ES-I3 (cell line): ENCODE measurements around the gene ATP11C.

ENCODE experiments used
- H3K36me3 ChIP-seq: 2 replicates; pipeline ENCODE4 v1.6.1; 2013; ENCODE audit warnings: mild to moderate bottlenecking, low read length, control low read depth, moderate library complexity; ENCODE audit not compliant: insufficient read depth
- H3K4me1 ChIP-seq: 2 replicates; pipeline ENCODE4 v1.6.1; 2013; ENCODE audit warnings: mild to moderate bottlenecking, control low read depth, low read length; ENCODE audit not compliant: insufficient read depth
- H3K9ac ChIP-seq: 2 replicates; pipeline ENCODE4 v1.6.1; 2013; ENCODE audit warnings: low read depth, mild to moderate bottlenecking, low read length, moderate library complexity
- H3K9me3 ChIP-seq: 2 replicates; pipeline ENCODE4 v1.6.1; 2013; ENCODE audit warnings: mild to moderate bottlenecking, low read length, moderate library complexity; ENCODE audit not compliant: control insufficient read depth, insufficient read depth

The ATP11C gene

DNA sequence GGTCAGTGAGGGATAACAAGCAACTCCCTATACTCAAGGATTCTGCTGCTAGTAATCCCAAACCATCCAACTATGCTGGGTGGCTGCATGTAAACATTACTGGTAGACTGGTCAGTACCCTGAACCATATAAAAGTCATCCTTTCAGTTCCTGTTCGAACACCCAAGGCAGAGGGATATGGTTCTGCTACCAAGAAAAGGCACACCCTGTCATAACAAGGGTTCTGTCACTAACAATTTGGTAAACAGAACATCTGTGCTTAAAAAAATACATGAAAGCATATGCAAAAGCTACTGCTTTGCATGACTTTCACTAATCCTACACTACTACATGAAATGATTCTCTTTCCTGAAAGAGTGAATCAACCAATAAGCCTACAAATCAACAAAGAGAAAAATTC is 148.0 kb downstream of the ATP11C start:
- H3K9me3 ChIP-seq: no peaks in the 10 kb centered on the region
- H3K9ac ChIP-seq: no peak overlapping the region
- peaks cover 6% of the 10 kb centered on the region for H3K36me3 ChIP-seq
- no peaks in the 10 kb centered on the region for H3K4me1 ChIP-seq

DNA sequence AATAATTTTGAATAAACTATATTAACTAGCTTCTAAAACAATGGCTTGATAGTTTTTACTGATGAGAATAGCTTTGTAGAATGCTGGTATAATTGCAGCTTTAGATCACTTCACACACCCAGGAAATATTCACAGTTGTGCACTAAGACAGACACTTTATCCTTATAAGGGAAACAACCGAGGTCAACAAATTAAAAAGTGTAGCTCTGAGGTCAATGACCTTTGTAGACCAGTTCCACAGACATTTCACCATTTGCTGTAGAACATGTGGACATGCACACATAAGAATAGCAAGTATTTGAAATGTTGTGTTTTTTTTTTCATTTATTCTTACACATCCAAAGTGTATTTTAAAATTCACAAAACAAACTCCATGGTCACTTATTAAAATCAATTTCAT is 148.9 kb downstream of the ATP11C start:
- Histone ChIP-seq H3K9me3 (no peaks in the 10 kb centered on the region), H3K36me3 (peaks cover 6% of the 10 kb centered on the region), H3K4me1 (no peaks in the 10 kb centered on the region), H3K9ac (no peak overlapping the region)

DNA sequence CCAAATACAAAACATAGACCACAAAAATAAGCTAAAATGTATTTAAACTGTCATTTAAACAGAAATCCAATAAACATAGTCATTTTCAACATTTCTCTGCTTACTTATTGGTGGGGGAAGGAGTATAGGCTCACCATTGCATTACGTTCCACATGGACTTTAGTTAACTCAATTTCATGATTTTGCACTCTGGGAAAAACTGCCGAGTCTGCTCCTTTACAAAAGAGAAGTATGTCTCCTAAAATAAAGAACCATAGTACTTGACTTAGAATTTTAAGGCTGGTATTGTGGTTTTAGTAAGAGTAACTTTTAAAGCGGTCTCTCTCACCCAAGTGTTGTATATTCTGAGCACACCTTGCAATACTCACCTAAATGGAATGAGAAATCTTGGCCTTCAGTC is 149.8 kb downstream of the ATP11C start:
- H3K36me3 ChIP-seq: peaks cover 6% of the 10 kb centered on the region
- no peaks in the 10 kb centered on the region for H3K9me3 ChIP-seq
- H3K9ac ChIP-seq: no peak overlapping the region
- H3K4me1 ChIP-seq: no peaks in the 10 kb centered on the region

DNA sequence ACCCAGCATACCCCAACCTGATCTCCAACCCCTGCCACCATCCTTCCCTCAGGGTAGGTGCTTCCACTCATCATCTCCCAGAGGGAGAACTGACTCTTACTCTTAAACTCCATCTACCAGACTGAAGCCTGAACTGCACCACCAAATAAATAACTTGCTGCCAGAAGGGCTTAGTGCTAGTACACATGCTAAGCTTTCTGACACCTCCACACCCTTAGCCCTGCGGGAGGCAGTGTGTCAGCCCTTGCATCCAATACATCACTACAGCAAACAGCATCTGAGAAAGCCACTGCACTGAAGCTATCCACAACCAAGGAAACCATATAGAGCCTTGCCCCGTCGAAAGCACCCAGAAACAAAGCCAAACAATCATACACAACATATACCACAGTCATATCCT is 156.3 kb downstream of the ATP11C start:
- H3K9me3 ChIP-seq: no peaks in the 10 kb centered on the region; the same call in 1 of the 2 replicates
- peaks cover 6% of the 10 kb centered on the region; the same call in 1 of the 2 replicates for H3K36me3 ChIP-seq
- H3K4me1 ChIP-seq: no peaks in the 10 kb centered on the region
- no peak overlapping the region for H3K9ac ChIP-seq

DNA sequence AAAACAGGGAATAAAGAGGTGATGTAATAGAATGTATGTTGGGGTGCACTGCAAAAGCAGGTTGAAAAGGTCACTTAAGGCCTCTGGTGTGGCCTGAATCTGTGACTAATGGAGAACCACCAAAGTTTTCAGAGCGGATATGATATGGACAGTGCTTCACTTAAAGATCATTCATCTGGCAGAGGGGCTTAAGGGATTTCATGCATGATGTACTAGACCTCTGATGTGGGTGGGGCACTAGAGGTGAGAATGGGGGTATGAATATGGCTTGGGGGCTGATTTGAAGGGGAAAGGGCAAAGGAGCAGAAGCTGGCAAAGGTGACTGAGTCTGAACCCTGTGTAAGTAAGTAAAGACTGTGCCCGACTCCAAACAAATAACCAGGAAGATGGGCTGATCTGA is 162.5 kb downstream of the ATP11C start:
- H3K9me3 ChIP-seq: no peaks in the 10 kb centered on the region; the same call in 1 of the 2 replicates
- no peaks in the 10 kb centered on the region for H3K4me1 ChIP-seq
- no peak overlapping the region for H3K9ac ChIP-seq
- H3K36me3 ChIP-seq: peaks cover 9% of the 10 kb centered on the region; the same call in 1 of the 2 replicates

DNA sequence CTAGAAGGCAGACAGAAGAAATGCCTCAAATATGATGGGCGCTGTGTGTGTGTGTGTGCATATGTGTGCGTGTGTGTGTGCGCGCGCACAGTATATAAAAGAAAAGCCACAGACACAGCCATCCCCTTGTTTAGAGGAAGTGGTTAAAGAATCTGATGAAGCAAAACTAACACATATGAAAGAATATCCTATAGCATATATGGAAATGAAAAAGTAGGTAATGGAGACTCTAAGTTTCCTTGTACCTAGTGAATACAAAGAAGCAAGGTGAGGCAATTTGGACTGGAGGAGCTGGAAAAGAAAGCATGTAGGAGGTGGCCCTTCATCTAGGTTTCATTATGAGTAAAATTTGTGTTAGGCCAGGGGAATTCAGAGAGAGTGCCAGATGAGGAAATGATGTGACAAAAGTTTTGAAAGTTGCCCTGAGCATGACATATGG is 166.3 kb downstream of the ATP11C start:
- Histone ChIP-seq H3K9me3 (no peaks in the 10 kb centered on the region), H3K36me3 (peaks cover 3% of the 10 kb centered on the region; the same call in 1 of the 2 replicates), H3K4me1 (no peaks in the 10 kb centered on the region), H3K9ac (no peak overlapping the region)

DNA sequence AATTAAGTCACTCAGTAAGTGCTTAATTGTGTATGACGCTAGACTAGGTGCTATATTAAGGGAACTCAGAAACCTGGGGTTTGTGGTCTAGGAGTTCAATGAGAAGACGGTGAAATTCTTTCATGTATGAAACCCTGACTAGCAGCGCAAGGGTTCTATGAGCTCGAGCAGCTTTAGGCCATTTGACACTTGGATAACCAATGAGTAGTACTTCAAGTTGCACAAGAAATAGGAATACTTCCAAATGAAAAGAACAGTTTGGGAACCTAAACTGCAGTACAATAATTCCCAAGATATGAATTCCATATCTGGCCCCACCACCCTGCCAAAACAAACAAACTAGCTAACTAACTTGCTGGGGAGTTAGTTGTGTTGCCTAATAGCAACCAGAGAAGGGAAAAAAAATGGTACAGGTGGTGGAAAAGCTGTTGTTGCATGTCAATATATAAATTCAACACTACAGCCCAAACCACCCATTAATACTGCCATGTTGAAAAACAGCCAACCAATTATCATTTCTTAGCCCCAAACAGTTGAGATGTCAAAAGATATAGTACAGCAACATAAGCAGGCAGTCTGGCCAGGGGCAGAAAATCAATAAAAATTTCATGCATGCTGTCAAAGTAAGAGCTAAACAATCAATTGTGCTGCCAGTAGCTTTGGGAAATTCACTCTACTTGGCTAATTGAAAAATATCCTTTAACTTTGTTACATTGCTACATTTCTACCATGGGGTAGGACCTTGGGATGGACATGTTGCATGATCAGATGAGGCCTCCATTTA is 170.3 kb downstream of the ATP11C start:
- H3K9me3 ChIP-seq: no peaks in the 10 kb centered on the region
- no peaks in the 10 kb centered on the region for H3K36me3 ChIP-seq
- H3K4me1 ChIP-seq: 0 out of 2 replicates have a peak, but pooled peaks cover 7% of the 10 kb centered on the region
- no peak overlapping the region for H3K9ac ChIP-seq

DNA sequence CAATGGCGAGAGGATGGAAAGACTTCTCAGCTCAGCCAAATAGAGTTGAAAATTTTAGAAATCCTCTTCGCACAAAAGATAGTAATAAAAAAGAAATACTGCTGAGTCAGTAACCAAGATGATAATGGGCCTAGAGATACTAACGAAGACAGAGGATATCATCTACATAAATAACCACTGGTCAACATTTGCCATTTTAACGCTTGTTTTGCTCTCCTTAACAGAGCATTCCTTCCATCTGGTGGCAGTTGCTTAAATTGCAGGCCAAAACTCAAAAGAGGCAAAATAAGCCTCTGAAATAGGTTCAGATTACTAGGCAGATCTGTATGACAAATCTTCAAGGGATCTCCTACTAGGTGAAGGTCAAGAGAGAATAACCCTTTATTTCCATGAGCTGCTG is 173.2 kb downstream of the ATP11C start:
- Histone ChIP-seq H3K9ac (no peak overlapping the region), H3K4me1 (0 out of 2 replicates have a peak, but pooled peaks cover 7% of the 10 kb centered on the region), H3K36me3 (no peaks in the 10 kb centered on the region), H3K9me3 (no peaks in the 10 kb centered on the region)

DNA sequence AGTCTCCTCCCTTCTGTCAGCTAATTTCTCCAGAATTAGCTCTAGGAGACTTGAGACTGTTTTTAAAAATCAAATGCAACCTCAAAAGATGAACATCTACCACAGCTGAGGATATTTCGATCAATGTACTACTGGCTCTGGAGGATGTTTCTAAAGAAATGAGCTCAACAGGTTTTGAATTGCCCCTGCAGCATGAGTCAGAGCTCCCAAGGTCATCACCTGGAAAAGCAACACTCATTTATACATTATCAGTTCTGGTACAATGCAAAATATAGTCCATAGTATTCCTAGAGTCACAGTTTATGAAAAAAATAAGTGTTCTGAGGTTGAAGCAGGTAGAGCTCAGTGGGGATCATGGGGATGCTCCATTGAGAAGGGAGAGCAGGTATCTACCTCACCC is 174.0 kb downstream of the ATP11C start:
- H3K9me3 ChIP-seq: peaks cover 4% of the 10 kb centered on the region; the same call in 1 of the 2 replicates
- H3K4me1 ChIP-seq: 0 out of 2 replicates have a peak, but pooled peaks cover 7% of the 10 kb centered on the region
- no peak overlapping the region for H3K9ac ChIP-seq
- H3K36me3 ChIP-seq: no peaks in the 10 kb centered on the region

DNA sequence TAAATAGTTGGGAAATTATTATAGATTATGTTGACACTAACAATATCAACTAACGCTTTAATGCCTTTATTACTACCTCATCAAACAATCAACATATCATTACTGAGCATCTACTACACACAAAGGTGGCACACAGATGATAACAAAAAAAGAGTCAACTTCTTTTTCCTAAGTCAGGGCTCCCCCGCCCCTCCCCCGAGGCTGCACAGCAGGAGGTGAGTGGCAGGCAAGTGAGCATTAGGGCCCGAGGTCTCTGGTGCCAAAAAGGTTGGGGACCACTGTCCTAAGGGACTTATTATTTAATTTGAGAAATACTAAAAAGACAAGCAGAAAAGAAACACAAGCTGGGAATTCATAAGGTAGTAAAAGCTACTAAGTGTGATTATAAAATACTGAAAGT is 174.6 kb downstream of the ATP11C start:
- Histone ChIP-seq H3K36me3 (no peaks in the 10 kb centered on the region), H3K9ac (no peak overlapping the region), H3K4me1 (0 out of 2 replicates have a peak, but pooled peaks cover 7% of the 10 kb centered on the region), H3K9me3 (peaks cover 4% of the 10 kb centered on the region; the same call in 1 of the 2 replicates)

DNA sequence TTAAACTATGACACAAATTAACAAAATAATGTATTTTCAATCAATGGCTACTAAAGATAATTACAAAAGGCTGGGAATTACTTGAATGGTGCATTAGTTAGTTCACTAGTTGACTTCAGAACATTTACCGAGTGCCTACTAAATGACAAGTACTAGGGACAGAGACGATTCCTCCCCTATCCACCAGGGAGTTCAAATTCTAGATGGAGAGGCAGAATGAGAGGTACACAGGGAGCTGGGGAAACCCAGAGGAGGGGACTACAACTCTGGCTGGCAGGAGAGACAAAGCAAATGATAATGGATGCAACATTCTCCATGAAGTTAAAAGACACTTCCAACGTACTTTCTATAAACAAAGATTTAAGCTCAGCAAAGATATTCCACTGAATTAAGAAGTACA is 181.8 kb downstream of the ATP11C start:
- Histone ChIP-seq H3K4me1 (no peaks in the 10 kb centered on the region), H3K36me3 (no peaks in the 10 kb centered on the region), H3K9me3 (peaks cover 4% of the 10 kb centered on the region; the same call in 1 of the 2 replicates), H3K9ac (no peak overlapping the region)

DNA sequence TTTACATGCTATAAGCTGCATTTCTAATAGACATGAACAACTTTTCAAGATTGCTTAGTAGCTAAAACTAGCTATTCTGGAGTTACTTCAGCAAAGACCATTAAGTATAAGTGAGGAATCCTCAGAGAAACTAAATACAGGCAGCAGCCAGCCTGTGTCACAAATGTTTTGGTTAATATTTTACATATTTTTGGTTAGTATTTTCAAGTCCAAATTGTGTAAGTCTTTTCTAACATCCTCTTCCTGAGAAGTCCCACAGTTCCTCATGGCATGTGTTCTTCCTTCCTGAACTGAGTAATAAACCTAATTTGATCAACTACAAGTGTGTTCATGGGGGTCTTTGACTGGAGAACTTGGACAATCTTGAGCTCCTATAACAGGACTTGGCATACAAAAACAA is 182.5 kb downstream of the ATP11C start:
- H3K9ac ChIP-seq: no peak overlapping the region

DNA sequence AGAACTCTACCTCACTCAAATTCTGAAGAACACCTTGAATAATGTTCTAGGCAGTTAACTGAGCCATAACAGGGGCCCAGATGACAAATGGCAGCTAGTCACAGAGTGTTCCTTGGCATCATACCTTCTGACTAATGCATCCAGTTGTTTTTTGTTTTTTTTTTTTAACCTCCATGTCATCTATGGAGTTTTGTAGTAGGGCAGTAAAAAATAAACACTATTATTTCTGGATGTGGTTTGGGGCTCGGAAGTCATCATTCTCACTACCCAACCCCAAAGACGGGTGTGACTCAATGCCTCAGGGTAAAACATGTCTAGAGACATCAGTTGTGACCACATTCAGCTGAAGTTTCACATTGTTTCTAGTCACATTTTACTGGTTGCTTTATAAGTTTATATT is 193.7 kb downstream of the ATP11C start:
- Histone ChIP-seq H3K9ac (no peak overlapping the region), H3K9me3 (no peaks in the 10 kb centered on the region)

More for the DNA sequence above, 182.5 kb downstream of the ATP11C start:
- Histone ChIP-seq H3K9me3 (peaks cover 4% of the 10 kb centered on the region; the same call in 1 of the 2 replicates), H3K4me1 (no peaks in the 10 kb centered on the region), H3K36me3 (no peaks in the 10 kb centered on the region)

DNA sequence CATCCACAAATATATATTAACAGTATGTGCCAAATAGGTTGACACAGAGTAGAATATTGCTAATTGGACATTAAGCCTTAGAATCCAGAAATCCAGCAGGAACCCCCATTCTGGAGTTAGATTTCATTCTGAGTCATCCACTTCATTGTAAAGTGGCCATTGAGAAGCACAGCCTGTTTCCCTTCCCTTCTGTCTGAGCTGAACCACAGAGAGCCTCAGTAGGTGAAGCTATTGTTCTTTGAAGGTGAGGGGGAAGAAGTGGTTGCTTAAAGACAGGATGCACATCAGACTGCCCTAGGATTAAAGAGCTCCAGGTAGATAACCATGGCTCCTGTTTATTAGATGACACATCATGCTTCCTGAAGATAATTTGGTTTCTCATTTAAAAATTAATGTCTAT is 194.3 kb downstream of the ATP11C start:
- no peaks in the 10 kb centered on the region for H3K9me3 ChIP-seq
- H3K4me1 ChIP-seq: peaks cover 6% of the 10 kb centered on the region
- no peaks in the 10 kb centered on the region; the same call in 1 of the 2 replicates for H3K36me3 ChIP-seq
- H3K9ac ChIP-seq: no peak overlapping the region

More for the DNA sequence above, 193.7 kb downstream of the ATP11C start:
- Histone ChIP-seq H3K36me3 (peaks cover under 1% of the 10 kb centered on the region), H3K4me1 (peaks cover 6% of the 10 kb centered on the region)

DNA sequence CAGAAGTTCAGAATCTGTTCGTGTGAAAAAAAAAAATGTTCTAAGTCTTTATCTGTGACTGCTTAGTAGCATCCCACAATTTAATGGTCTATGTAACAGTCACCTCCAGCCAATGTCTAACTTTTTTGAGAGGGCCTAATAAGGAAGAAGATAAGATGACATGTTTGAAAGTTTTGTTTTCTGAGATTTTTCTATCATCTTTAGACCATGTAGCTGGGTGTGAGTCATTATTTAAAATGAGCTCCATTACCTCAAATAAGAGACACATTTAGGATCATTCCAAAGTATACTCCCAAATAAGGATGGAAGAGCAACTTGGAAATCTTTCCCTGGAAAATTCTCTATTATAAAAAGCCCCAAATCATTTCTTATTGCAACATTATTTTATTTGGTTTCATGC is 196.7 kb downstream of the ATP11C start:
- no peaks in the 10 kb centered on the region; the same call in 1 of the 2 replicates for H3K36me3 ChIP-seq
- H3K9me3 ChIP-seq: no peaks in the 10 kb centered on the region
- H3K9ac ChIP-seq: no peak overlapping the region
- H3K4me1 ChIP-seq: peaks cover 6% of the 10 kb centered on the region
